GM20000 (cell line): ENCODE measurements around the gene FNDC1.

ENCODE experiments used
- DNase-seq: peaks from one replicate; pipeline ENCODE4 v3.0.0; 2012; ENCODE audit warnings: low spot score
- CTCF ChIP-seq: IDR thresholded peaks from 2 replicates; pipeline ENCODE4 v1.5.1; 2012; ENCODE audit warnings: mild to moderate bottlenecking, control low read depth; ENCODE audit errors: extremely low read depth, missing control alignments

FNDC1 gene

GRCh38 chr6:159301277-159301676 is 132.1 kb downstream of the FNDC1 start:
- TF ChIP-seq CTCF = no peak
- no peak for DNase-seq

DNA sequence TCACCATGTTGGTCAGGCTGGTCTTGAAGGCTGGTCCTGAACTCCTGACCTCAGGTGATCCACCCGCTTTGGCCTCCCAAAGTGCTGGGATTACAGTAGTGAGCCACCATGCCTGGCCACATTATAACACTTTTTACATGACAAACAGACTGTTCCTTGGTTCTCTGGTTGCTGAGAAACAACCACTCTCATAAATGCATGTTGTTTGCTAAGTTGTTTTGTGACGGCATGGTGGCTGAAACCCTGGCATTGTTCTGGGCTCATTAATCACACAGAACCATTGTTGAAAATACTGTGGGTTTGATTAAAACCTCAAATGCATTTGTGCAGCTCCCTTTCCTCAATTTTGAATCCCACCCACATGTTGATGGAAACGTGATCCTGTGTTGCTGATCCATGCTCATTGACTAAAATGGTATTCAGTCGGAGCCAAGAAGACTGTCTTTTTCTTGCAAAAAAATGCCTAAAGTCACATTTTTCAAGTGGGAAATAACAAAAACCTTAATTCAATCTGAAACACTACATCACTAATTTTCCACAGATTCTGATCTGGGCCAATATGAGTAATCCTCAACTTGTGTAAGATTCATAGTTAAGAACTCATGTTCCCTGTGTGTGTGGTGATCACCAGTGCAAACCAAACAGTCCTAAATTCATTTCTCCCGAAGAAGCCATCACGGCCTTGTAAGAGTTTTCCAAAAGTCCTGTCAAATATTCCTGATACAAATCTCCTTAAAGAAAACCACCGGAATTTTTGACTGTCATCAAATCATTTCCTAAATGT is 132.8 kb downstream of the FNDC1 start:
- no peak for TF ChIP-seq CTCF
- DNase-seq = no peak

DNA sequence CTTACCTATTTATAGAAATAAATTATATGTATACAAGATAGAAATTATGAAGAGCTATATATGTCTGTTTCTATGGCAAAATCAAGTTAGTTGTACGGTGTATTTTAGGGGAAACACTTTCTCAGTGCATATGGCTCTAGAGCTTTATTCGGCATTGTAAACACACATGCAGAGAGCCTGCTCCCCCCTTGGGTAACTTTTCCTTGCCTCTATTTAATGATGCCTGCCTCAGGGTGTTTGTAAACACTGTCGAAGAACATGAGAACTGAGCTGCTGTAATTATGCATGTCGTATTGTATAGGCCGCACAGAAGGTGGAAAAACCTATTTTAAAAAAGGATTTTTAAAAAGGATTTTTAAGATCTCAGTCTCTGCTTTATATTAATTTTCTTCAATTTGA is 133.4 kb downstream of the FNDC1 start:
- no peak for TF ChIP-seq CTCF

DNA sequence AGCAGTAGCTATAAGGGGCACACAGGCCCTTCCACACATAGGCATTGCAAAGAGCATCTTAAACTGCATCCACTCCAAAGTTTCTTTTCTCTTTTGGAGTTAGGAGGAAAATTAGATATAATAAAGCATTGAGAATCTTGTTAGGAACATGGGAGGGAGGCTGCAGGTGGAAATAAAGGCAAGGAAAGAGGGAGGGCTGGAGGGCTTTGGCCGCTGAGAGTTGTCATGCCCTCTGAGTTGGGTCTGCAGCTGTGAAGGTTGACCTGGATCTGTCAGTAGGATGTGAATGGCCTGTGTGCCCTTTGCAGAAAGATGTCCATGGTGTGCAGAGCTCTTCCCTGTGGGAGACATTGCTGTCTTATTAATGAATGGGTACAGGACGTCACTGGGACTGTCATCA is 134.0 kb downstream of the FNDC1 start:
- DNase-seq = no peak
- TF ChIP-seq CTCF = no peak

More for the DNA sequence above, 133.4 kb downstream of the FNDC1 start:
- DNase-seq = no peak

GRCh38 chr6:159303784-159304183 is 134.6 kb downstream of the FNDC1 start:
- TF ChIP-seq CTCF = no peak
- no peak for DNase-seq

- no peak for DNase-seq
- no peak for TF ChIP-seq CTCF
Observed at GRCh38 chr6:159304641-159305040, 135.4 kb downstream of the FNDC1 start.

DNA sequence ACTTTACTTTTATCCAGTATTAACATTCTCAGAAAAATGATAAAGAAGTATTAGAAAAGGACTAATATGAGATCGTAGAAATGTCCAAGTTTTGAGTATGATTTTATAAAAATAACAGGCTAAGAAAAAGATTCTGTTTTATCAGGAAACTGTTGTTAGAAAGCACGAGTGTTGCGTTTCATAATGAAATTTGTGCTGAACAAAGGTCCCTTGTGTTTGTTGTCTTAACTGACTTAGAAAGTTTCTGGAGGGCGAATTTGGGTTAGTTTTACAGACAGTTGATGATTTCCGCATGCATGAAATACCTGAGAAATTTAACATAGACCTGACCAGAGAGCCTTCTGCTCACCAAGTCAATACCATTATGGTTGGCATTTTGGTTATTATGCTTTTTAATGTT is 136.0 kb downstream of the FNDC1 start:
- TF ChIP-seq CTCF = no peak
- no peak for DNase-seq
